Loucy (cell line): Measurements from ENCODE around the gene SGIP1.

Source experiments
- H2AFZ ChIP-seq: fragments of 200-600 bp; sonication (generic); 2 replicates; pipeline ENCODE4 v1.6.0; 2016; ENCODE audit warnings: antibody characterized with exemption, mild to moderate bottlenecking, low read length, moderate library complexity
- H3F3A ChIP-seq: fragments of 200-600 bp; 2 replicates; pipeline ENCODE4 v1.6.0; 2016; ENCODE audit warnings: antibody characterized with exemption, low read depth, mild to moderate bottlenecking
- H3K27me3 ChIP-seq: fragments of 200-600 bp; sonication (generic); 2 replicates; pipeline ENCODE4 v1.6.1; 2014; ENCODE audit warnings: low read length, mild to moderate bottlenecking; ENCODE audit not compliant: insufficient read depth, poor library complexity, severe bottlenecking
- H3K36me3 ChIP-seq: fragments of 200-600 bp; sonication (generic); 2 replicates; pipeline ENCODE4 v1.6.1; 2016; ENCODE audit warnings: low read length; ENCODE audit not compliant: insufficient read depth
- H3K4me1 ChIP-seq: fragments of 200-600 bp; sonication (generic); 2 replicates; pipeline ENCODE4 v1.5.1; 2014; ENCODE audit warnings: low read length, mild to moderate bottlenecking; ENCODE audit not compliant: insufficient read depth, poor library complexity, severe bottlenecking
- H3K4me2 ChIP-seq: fragments of 200-600 bp; sonication (generic); 2 replicates; pipeline ENCODE4 v1.6.0; 2014; ENCODE audit warnings: antibody characterized with exemption, low read length, low read depth, mild to moderate bottlenecking; ENCODE audit not compliant: poor library complexity, severe bottlenecking
- H3K4me3 ChIP-seq: fragments of 200-600 bp; sonication (generic); 2 replicates; pipeline ENCODE4 v1.5.1; 2014; ENCODE audit warnings: low read length, mild to moderate bottlenecking, mixed read lengths; ENCODE audit not compliant: poor library complexity, severe bottlenecking
- H3K79me2 ChIP-seq: fragments of 200-600 bp; sonication (generic); 2 replicates; pipeline ENCODE4 v1.6.1; 2014; ENCODE audit warnings: low read length; ENCODE audit not compliant: insufficient read depth
- H3K9ac ChIP-seq: fragments of 200-600 bp; sonication (generic); 2 replicates; pipeline ENCODE4 v1.6.0; 2014; ENCODE audit warnings: mild to moderate bottlenecking, low read depth, low read length, moderate library complexity; ENCODE audit not compliant: poor library complexity, severe bottlenecking
- H3K9me2 ChIP-seq: fragments of 200-600 bp; sonication (generic); replicated peaks from 2 replicates; pipeline ENCODE4 v1.6.1; 2016; ENCODE audit warnings: low read depth, low read length, mixed read lengths
- H3K9me3 ChIP-seq: fragments of 200-600 bp; sonication (generic); 2 replicates; pipeline ENCODE4 v1.6.1; 2014; ENCODE audit warnings: mild to moderate bottlenecking, antibody characterized with exemption, low read length, low read depth; ENCODE audit not compliant: insufficient read depth
- H4K20me1 ChIP-seq: fragments of 200-600 bp; sonication (generic); 2 replicates; pipeline ENCODE4 v1.6.0; 2014; ENCODE audit warnings: antibody characterized with exemption, low read length, mild to moderate bottlenecking; ENCODE audit not compliant: insufficient read depth, poor library complexity, severe bottlenecking
- EZH2phosphoT487 ChIP-seq: fragments of 200-600 bp; IDR thresholded peaks from 2 replicates; pipeline ENCODE4 v1.6.1; 2018; ENCODE audit warnings: antibody characterized with exemption, mild to moderate bottlenecking, moderate library complexity, borderline replicate concordance
- TF ChIP-seq, protein P1 (sequence below): fragments of 200-600 bp; sonication (generic); conservative IDR thresholded peaks from 2 replicates; pipeline ENCODE4 v1.5.1; 2014; ENCODE audit warnings: mild to moderate bottlenecking, antibody characterized with exemption, low read length

Gene SGIP1

GRCh38 chr1:66774438-66774837 lies 240.5 kb downstream of the SGIP1 start:
- Histone ChIP-seq H3K4me1 (peaks cover 18% of the 10 kb centered on the region), H2AFZ (no peak overlapping the region), H3F3A (no peaks in the 10 kb centered on the region), H3K36me3 (no peaks in the 10 kb centered on the region), H3K4me3 (no peak overlapping the region), H4K20me1 (no peaks in the 10 kb centered on the region), H3K9me2 (no peaks in the 10 kb centered on the region), H3K79me2 (no peaks in the 10 kb centered on the region), H3K9me3 (no peaks in the 10 kb centered on the region), H3K27me3 (no peaks in the 10 kb centered on the region), H3K9ac (no peak overlapping the region), H3K4me2 (no peak overlapping the region)
- TF ChIP-seq, protein P1, sequence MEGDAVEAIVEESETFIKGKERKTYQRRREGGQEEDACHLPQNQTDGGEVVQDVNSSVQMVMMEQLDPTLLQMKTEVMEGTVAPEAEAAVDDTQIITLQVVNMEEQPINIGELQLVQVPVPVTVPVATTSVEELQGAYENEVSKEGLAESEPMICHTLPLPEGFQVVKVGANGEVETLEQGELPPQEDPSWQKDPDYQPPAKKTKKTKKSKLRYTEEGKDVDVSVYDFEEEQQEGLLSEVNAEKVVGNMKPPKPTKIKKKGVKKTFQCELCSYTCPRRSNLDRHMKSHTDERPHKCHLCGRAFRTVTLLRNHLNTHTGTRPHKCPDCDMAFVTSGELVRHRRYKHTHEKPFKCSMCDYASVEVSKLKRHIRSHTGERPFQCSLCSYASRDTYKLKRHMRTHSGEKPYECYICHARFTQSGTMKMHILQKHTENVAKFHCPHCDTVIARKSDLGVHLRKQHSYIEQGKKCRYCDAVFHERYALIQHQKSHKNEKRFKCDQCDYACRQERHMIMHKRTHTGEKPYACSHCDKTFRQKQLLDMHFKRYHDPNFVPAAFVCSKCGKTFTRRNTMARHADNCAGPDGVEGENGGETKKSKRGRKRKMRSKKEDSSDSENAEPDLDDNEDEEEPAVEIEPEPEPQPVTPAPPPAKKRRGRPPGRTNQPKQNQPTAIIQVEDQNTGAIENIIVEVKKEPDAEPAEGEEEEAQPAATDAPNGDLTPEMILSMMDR: no peak
- no peak for TF ChIP-seq EZH2phosphoT487

- Histone ChIP-seq H4K20me1 (no peaks in the 10 kb centered on the region), H3K4me2 (no peak overlapping the region), H3K9me3 (no peaks in the 10 kb centered on the region), H3K27me3 (no peaks in the 10 kb centered on the region), H3K9me2 (no peaks in the 10 kb centered on the region), H2AFZ (no peak overlapping the region), H3K4me1 (peaks cover 8% of the 10 kb centered on the region), H3F3A (no peaks in the 10 kb centered on the region), H3K36me3 (no peaks in the 10 kb centered on the region), H3K9ac (no peak overlapping the region), H3K79me2 (no peaks in the 10 kb centered on the region), H3K4me3 (no peak overlapping the region)
- TF ChIP-seq, protein P1: no peak
- TF ChIP-seq EZH2phosphoT487: no peak
These were observed 241.7 kb downstream of the SGIP1 start for GRCh38 chr1:66775646-66776045.

- Histone ChIP-seq H3K4me3 (no peak overlapping the region), H3F3A (no peaks in the 10 kb centered on the region), H3K36me3 (no peaks in the 10 kb centered on the region), H3K27me3 (no peaks in the 10 kb centered on the region), H3K79me2 (no peaks in the 10 kb centered on the region), H3K4me1 (peaks cover 8% of the 10 kb centered on the region), H4K20me1 (no peaks in the 10 kb centered on the region), H3K9me3 (no peaks in the 10 kb centered on the region), H3K9ac (no peak overlapping the region), H3K9me2 (no peaks in the 10 kb centered on the region), H2AFZ (no peak overlapping the region), H3K4me2 (no peak overlapping the region)
- no peak for TF ChIP-seq EZH2phosphoT487
- TF ChIP-seq, protein P1: no peak
These were observed 243.9 kb downstream of the SGIP1 start for GRCh38 chr1:66777831-66778230.
